ENCODE results near the gene APOBEC3B.
"Not testable (repeated sequence)": the region's sequence is repeated elsewhere in the genome, so short reads cannot be mapped to it uniquely, and the experiment has no call there.

APOBEC3B gene

DNA sequence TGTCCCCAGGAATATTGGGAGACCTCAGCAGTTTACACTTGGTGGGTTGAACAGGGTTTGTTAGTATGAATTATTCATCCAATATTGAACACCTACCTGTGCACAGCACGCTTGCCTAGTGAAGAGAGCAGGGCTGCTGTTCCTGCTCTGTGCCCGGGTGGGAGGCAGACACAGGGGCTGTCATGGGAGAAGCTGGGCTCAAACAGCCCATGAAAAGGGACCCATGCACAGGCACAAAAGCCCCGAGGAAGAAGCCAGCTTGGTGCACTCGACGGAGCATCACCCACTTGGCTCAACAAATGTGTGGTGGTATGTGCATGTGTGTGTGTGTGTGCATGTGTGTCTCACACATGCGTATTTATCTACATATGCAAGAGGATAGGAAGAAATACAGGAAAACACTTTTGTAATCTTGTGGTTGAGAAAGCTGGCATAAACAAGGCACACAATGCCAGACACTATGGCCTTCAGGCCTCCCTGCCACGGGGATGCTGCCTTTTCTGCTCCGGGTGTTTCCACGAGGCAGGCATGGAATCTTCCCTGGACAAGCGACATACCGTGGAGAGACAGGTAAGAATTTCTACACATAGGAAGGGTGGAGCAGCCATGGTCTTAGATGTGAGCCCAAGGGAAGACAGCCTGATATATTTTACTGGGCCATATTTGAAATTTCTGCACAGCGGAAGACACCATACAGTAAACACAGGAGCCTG, 29.7 kb upstream of the APOBEC3B start:
- Histone ChIP-seq H3K9ac (ENCODE audit: low read length) (no peak overlapping the region), H3K36me3 (ENCODE audit: control insufficient read depth, low read depth, low read length) (no peaks in the 10 kb centered on the region), H3K27ac (ENCODE audit: low read length) (no peak overlapping the region), H3K27me3 (ENCODE audit: control insufficient read depth, insufficient read depth, low read length) (no peaks in the 10 kb centered on the region), H3K4me1 (ENCODE audit: control insufficient read depth, low read depth, low read length) (no peaks in the 10 kb centered on the region), H3K9me3 (ENCODE audit: control insufficient read depth, low read depth, low read length) (no peaks in the 10 kb centered on the region), H3K4me3 (ENCODE audit: low read length) (no peak overlapping the region)

GRCh38 chr22:38953091-38953490, 29.1 kb upstream of the APOBEC3B start:
- no peak overlapping the region for H3K27ac ChIP-seq (ENCODE audit: low read length)

GRCh38 chr22:38953577-38954413, 28.4 kb upstream of the APOBEC3B start:
- Histone ChIP-seq H3K4me3 (ENCODE audit: low read length) (no peak overlapping the region), H3K27me3 (ENCODE audit: control insufficient read depth, insufficient read depth, low read length) (no peaks in the 10 kb centered on the region), H3K36me3 (ENCODE audit: control insufficient read depth, low read depth, low read length) (no peaks in the 10 kb centered on the region), H3K9me3 (ENCODE audit: control insufficient read depth, low read depth, low read length) (no peaks in the 10 kb centered on the region), H3K4me1 (ENCODE audit: control insufficient read depth, low read depth, low read length) (no peaks in the 10 kb centered on the region), H3K27ac (ENCODE audit: low read length) (no peak overlapping the region), H3K9ac (ENCODE audit: low read length) (no peak overlapping the region)

More at GRCh38 chr22:38953091-38953490, 29.1 kb upstream of the APOBEC3B start:
- Histone ChIP-seq H3K9me3 (ENCODE audit: control insufficient read depth, low read depth, low read length) (no peaks in the 10 kb centered on the region), H3K9ac (ENCODE audit: low read length) (no peak overlapping the region), H3K27me3 (ENCODE audit: control insufficient read depth, insufficient read depth, low read length) (no peaks in the 10 kb centered on the region), H3K36me3 (ENCODE audit: control insufficient read depth, low read depth, low read length) (no peaks in the 10 kb centered on the region), H3K4me1 (ENCODE audit: control insufficient read depth, low read depth, low read length) (no peaks in the 10 kb centered on the region), H3K4me3 (ENCODE audit: low read length) (no peak overlapping the region)

- Histone ChIP-seq H3K4me1 (ENCODE audit: control insufficient read depth, low read depth, low read length) (no peaks in the 10 kb centered on the region), H3K36me3 (ENCODE audit: control insufficient read depth, low read depth, low read length) (no peaks in the 10 kb centered on the region), H3K9me3 (ENCODE audit: control insufficient read depth, low read depth, low read length) (no peaks in the 10 kb centered on the region), H3K27me3 (ENCODE audit: control insufficient read depth, insufficient read depth, low read length) (no peaks in the 10 kb centered on the region), H3K9ac (ENCODE audit: low read length) (no peak overlapping the region), H3K27ac (ENCODE audit: low read length) (no peak overlapping the region), H3K4me3 (ENCODE audit: low read length) (no peak overlapping the region)
Observed at GRCh38 chr22:38954414-38955043, 27.6 kb upstream of the APOBEC3B start.

DNA sequence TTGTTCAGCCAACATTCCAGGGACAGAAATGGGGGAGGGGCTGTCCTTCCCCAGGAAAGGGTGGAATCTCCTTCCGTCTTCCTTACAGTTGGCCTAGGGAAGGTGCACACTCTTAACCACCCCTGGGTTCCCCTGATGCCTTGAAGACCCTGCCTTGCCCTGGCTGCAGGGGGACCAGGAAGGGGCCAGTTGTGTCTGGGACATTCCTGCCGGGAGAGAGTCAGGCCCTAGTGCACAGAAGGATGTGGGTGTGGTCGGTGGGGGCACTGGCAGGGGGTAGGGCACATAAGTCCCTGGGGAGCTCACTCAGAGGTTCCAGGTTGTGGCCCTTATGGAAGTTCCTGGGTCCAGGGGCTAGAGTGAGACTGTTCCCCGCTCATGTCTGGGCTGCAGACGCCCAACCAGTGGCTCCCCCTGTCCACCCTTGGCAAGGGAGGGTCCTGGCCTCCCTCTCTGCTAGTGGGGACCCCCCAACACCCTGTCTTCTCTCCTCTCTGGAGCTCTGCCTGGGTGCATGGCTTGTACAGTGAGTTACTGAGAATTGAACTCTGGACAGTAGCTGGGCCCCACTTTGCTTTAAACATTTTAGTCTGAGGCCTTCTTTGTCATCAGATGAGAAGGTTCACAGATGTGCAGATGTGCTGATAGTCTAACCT, 26.8 kb upstream of the APOBEC3B start:
- Histone ChIP-seq H3K4me3 (ENCODE audit: low read length) (no peak overlapping the region), H3K36me3 (ENCODE audit: control insufficient read depth, low read depth, low read length) (no peaks in the 10 kb centered on the region), H3K4me1 (ENCODE audit: control insufficient read depth, low read depth, low read length) (no peaks in the 10 kb centered on the region), H3K27me3 (ENCODE audit: control insufficient read depth, insufficient read depth, low read length) (no peaks in the 10 kb centered on the region), H3K9ac (ENCODE audit: low read length) (no peak overlapping the region), H3K27ac (ENCODE audit: low read length) (no peak overlapping the region), H3K9me3 (ENCODE audit: control insufficient read depth, low read depth, low read length) (no peaks in the 10 kb centered on the region)

DNA sequence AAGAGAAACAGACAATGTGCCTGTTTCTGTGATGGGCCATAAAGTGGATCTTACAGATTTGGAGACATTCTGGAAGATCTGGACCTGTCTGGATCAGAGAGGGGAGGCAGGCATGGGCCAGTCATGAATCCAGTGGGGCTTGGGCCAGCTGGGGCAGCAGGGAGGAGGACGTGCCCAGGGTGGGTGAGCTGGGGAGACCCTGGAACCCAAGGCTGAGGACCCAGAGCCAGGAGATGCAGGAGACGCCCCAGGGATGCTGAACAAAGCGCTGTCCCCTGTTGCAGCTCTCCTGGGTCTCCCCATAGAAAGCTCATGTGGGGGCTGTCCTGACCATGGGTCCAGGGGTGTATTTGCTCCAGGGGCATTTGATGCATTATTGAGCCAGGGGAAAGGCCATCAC, 26.2 kb upstream of the APOBEC3B start:
- Histone ChIP-seq H3K27me3 (ENCODE audit: control insufficient read depth, insufficient read depth, low read length) (no peaks in the 10 kb centered on the region), H3K27ac (ENCODE audit: low read length) (no peak overlapping the region), H3K4me3 (ENCODE audit: low read length) (no peak overlapping the region), H3K4me1 (ENCODE audit: control insufficient read depth, low read depth, low read length) (no peaks in the 10 kb centered on the region), H3K36me3 (ENCODE audit: control insufficient read depth, low read depth, low read length) (no peaks in the 10 kb centered on the region), H3K9me3 (ENCODE audit: control insufficient read depth, low read depth, low read length) (no peaks in the 10 kb centered on the region), H3K9ac (ENCODE audit: low read length) (no peak overlapping the region)

DNA sequence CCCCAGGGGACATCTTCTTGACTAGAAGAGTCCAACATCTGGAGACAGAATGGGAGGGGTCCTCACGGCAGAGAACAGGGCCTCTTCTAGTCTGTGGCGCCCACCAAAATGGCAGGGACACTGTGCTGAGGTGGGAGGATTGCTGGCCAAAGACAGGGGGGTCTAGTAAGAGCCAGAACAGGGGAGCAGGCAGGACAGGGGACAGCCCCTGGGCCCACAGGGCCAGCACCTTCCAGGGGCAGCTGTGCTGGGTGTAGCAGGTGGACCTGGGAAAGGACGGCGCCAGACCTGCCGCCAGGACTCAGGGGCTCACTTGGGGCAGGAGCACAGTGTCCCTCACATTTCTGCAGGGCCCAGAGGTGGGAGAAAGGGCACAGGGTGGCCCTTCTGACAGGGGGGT, 25.6 kb upstream of the APOBEC3B start:
- Histone ChIP-seq H3K27me3 (ENCODE audit: control insufficient read depth, insufficient read depth, low read length) (no peaks in the 10 kb centered on the region), H3K36me3 (ENCODE audit: control insufficient read depth, low read depth, low read length) (no peaks in the 10 kb centered on the region), H3K9ac (ENCODE audit: low read length) (no peak overlapping the region), H3K4me1 (ENCODE audit: control insufficient read depth, low read depth, low read length) (no peaks in the 10 kb centered on the region), H3K9me3 (ENCODE audit: control insufficient read depth, low read depth, low read length) (no peaks in the 10 kb centered on the region), H3K27ac (ENCODE audit: low read length) (no peak overlapping the region), H3K4me3 (ENCODE audit: low read length) (no peak overlapping the region)

DNA sequence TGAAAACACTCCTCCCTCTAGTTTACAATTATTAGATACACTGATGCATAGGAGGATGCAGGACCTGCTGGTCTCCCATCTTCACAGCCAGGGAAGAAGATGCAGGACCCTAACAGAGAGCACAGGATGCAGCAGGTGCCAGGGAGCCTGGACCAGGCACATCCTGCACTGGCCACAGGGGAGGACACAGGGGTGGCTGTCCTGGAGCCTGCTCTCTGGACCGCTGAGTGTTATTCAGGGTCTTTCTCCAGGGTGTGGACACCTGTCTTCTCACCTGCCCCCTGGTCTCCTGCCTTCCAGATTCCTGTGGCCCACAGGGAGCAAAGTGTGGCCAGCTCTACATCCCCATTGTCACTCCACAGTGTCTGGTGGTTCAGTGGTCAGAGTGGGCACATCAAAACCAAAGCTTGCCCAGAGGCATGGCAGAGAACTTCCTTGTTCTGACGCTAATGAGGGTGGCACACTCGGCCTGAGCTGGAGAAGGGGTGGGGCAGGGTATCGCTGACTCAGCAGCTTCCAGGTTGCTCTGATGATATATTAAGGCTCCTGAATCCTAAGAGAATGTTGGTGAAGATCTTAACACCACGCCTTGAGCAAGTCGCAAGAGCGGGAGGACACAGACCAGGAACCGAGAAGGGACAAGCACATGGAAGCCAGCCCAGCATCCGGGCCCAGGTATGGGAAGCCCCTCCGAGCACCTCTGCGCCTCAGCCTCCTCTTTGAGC, 24.9 kb upstream of the APOBEC3B start, which contains the start of gene APOBEC3A:
Gene APOBEC3A, plus strand, starts transcription at position 564 of the 725 bp plus-strand sequence. Its CDS starts 83 bp downstream, at position 647.
- Histone ChIP-seq H3K27me3 (ENCODE audit: control insufficient read depth, insufficient read depth, low read length) (no peaks in the 10 kb centered on the region), H3K4me3 (ENCODE audit: low read length) (no peak within 1 kb of the TSS), H3K36me3 (ENCODE audit: control insufficient read depth, low read depth, low read length) (no peaks in the 10 kb centered on the region)

DNA sequence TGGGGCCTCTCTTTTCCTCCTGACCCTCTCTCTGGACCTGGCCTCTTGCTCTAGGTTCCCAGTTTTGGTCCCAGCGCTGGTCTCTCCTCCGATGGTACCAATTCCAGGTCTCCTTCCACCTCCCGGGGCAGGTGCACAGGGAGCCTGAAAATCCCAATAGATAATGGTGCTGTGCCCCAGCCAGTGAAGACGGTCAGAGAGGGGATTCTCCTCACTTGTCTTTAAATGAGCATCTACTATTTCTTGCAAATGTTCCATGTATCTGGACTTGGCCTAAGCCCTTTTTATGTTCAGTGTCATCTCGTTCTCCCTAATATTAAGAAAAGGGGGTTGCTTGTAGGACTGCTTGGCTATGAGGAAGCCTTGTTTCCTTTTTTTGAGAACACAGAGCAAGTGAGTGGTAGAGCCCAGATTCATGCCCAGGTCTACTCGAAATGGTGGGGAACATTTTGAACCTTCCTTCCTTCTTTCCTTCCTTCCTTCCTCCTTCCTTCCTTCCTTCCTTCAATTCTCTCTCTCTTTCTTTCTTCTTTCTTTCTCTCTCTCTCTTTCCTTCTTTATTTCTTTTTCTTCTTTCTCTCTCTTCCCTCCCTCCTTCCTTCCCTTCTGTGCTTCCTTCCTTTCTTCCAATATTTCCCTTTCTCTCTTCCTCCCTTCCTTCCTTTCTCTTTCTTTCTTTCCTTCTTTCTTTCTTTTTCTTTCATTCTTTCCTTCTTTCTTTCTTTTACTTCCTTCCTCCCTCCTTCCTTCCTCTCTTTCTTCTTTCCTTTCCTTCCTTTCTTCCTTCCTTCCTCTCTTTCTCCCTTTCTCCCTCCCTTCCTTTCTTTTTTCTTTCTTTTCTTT, 24.1 kb upstream of the APOBEC3B start:
- Histone ChIP-seq H3K4me1 (ENCODE audit: control insufficient read depth, low read depth, low read length) (no peaks in the 10 kb centered on the region), H3K9me3 (ENCODE audit: control insufficient read depth, low read depth, low read length) (no peaks in the 10 kb centered on the region), H3K4me3 (ENCODE audit: low read length) (no peak overlapping the region), H3K27ac (ENCODE audit: low read length) (no peak overlapping the region), H3K36me3 (ENCODE audit: control insufficient read depth, low read depth, low read length) (no peaks in the 10 kb centered on the region), H3K27me3 (ENCODE audit: control insufficient read depth, insufficient read depth, low read length) (no peaks in the 10 kb centered on the region), H3K9ac (ENCODE audit: low read length) (no peak overlapping the region)

More for the DNA sequence above, 24.9 kb upstream of the APOBEC3B start, which contains the start of gene APOBEC3A:
- H3K27ac ChIP-seq (ENCODE audit: low read length): no peak within 1 kb of the TSS
- no peaks in the 10 kb centered on the region for H3K9me3 ChIP-seq (ENCODE audit: control insufficient read depth, low read depth, low read length)
- no peaks in the 10 kb centered on the region for H3K4me1 ChIP-seq (ENCODE audit: control insufficient read depth, low read depth, low read length)
- no peak within 1 kb of the TSS for H3K9ac ChIP-seq (ENCODE audit: low read length)

- H3K9ac ChIP-seq (ENCODE audit: low read length); H3K27ac ChIP-seq (ENCODE audit: low read length); H3K36me3 ChIP-seq (ENCODE audit: control insufficient read depth, low read depth, low read length); H3K4me3 ChIP-seq (ENCODE audit: low read length); H3K9me3 ChIP-seq (ENCODE audit: control insufficient read depth, low read depth, low read length); H3K27me3 ChIP-seq (ENCODE audit: control insufficient read depth, insufficient read depth, low read length); H3K4me1 ChIP-seq (ENCODE audit: control insufficient read depth, low read depth, low read length): not testable (repeated sequence)
Observed at GRCh38 chr22:38958651-38958943, 23.6 kb upstream of the APOBEC3B start.

Data from iPS-18a (cell line).